Measurements from ENCODE around the gene B4GALNT1. TPM values are rescaled to one million over a fixed set of nuclear protein-coding genes. Genes with fewer than 3 reads are reported as not detected.

B4GALNT1 gene
- total and polyA plus RNA-seq, 9 of the 15 experiments (the other 6 are each of a cell fraction or from before 2014, with no cell fraction given), result 1.0 to 32.2 (median 9.8) TPM

DNA sequence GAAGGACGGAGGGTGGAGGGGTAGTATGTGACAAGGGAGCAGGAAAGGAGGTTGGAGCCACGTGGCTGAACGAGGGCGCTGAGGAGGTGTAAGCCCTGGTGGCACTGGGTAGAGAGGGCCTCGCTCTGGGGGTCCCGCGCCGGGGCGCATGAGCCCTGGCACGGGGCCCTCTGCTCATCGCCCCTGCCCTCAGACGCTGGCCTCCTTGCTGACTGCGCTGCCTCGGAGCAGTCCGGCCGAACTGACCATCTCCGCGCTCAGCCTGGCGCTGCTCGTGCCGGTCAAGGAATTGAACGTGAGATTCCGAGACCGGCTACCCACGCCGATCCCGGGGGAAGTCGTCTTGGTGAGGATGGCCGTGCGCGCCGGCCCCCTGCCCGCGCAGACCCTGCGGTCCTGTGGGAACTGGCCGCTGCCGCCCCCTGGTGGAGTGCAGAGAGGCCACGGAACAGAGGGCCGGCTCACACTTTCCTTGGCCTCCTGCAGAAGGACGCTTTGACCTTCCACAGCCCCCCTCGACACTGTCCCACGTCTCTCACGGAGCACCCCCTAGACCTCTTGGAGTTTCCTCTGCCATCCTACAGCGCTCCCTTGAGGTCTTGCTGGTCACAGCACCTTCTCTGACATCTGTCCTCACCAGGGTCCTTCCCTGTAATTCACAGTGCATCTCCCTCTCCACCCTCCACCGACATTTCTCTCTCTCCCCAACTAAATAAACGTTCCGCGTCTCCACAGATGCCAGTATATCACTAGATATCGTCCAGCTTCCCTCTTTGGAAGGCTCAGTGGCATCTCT is 11.3 kb downstream of the B4GALNT1 start:
- no peaks in the 10 kb centered on the region for H3K9me3 ChIP-seq (replicated peaks; ENCODE audit: control insufficient read depth, insufficient read depth, low read depth, low read length)
- intact Hi-C loops (cut with micrococcal nuclease), result loop anchor here (1.0 to 5.0 kb wide), 2 partner anchors 38 to 99 kb away; partner anchors contain the start of genes DDIT3 and MBD6
- POLR2A ChIA-PET, result interaction anchor here (0.9 to 1.4 kb wide), 5 partner anchors 9 to 105 kb away, joined by 3 to 5 read pairs (median 4); partner anchors contain the start of genes ARHGEF25, B4GALNT1 and DDIT3
- no peaks in the 10 kb centered on the region for H3K79me2 ChIP-seq (ENCODE audit: control insufficient read depth, insufficient read depth, low read length)
- in situ Hi-C loops (cut with MboI), result no loop called here
- H3K4me3 ChIP-seq, result peak overlapping the region; percentile 30
- H3K27me3 ChIP-seq (ENCODE audit: control insufficient read depth in 2 of 2, insufficient read depth in 2 of 2, low read length in 2 of 2), result no peaks in the 10 kb centered on the region
- ATAC-seq, result peak; percentile 93
- no peaks in the 10 kb centered on the region for H4K20me1 ChIP-seq (replicated peaks; ENCODE audit: control insufficient read depth, insufficient read depth, low read length)
- CTCF ChIA-PET (ENCODE audit: low intra/inter-chr PET ratio), result interaction anchor here (0.7 to 2.7 kb wide), 2 partner anchors 11 to 39 kb away, joined by 3 to 36 read pairs; no protein-coding TSS in a partner anchor
- peak overlapping the region; percentile 27 to 90; a peak in 3 of 4 replicates for H3K9ac ChIP-seq (ENCODE audit: insufficient read depth in 1 of 2, low read depth in 2 of 2, low read length in 2 of 2)
- H2AFZ ChIP-seq (ENCODE audit: low read depth, low read length), result peak overlapping the region; percentile 94
- no TSS peak for BruUV-seq (replicated peaks)
- H3K36me3 ChIP-seq (ENCODE audit: control insufficient read depth, insufficient read depth, low read length), result peaks cover 9% of the 10 kb centered on the region; the same call in 1 of the 3 replicates
- FAIRE-seq, result peak; percentile 91
- no peaks in the 10 kb centered on the region for H3K9me1 ChIP-seq (ENCODE audit: control insufficient read depth, insufficient read depth, low read length)
- WGBS (ENCODE audit: insufficient coverage, low coverage, missing lambda C conversion rate), result 5% methylated on average over 39 of the region's 49 CpGs
- H3K4me1 ChIP-seq (replicated peaks in 1 of 2; ENCODE audit: control insufficient read depth in 2 of 2, insufficient read depth in 2 of 2, low read length in 2 of 2), result peaks cover 27 to 41% of the 10 kb centered on the region in 2 experiments
- no peak overlapping the region for H3K27ac ChIP-seq (ENCODE audit: extremely low read depth, low read depth, low read length)
- DNase-seq (ENCODE audit: extremely low read depth in 1 of 4, low spot score in 3 of 4), result peak; percentile 75 to 87 (median 86)
- H3K4me2 ChIP-seq (ENCODE audit: insufficient read depth, low read length), result peak overlapping the region; percentile 76
- TF ChIP-seq HDAC3 (IDR thresholded peaks at IDR 0.05; ENCODE audit: borderline replicate concordance, partially characterized antibody) (no peak), SMAD3 (CRISPR knock-in tag; conservative IDR thresholded peaks at IDR 0.05) (no peak), ZKSCAN1 (IDR thresholded peaks at IDR 0.05; ENCODE audit: low read depth, low read length) (no peak), IRF1 (CRISPR knock-in tag; IDR thresholded peaks at IDR 0.05; ENCODE audit: borderline replicate concordance) (no peak), TCF7L2 (IDR thresholded peaks at IDR 0.05; ENCODE audit: low read depth, low read length) (no peak), STAG1 (CRISPR knock-in tag; IDR thresholded peaks at IDR 0.05; ENCODE audit: borderline replicate concordance) (peak; percentile 56; the same call in 1 of the 2 replicates), ZNF778 (CRISPR knock-in tag; IDR thresholded peaks at IDR 0.05) (no peak), PHTF2 (CRISPR knock-in tag; IDR thresholded peaks at IDR 0.05) (no peak), JUN (IDR thresholded peaks at IDR 0.05; ENCODE audit: borderline replicate concordance, low read depth, low read length) (no peak), JUN (CRISPR knock-in tag; IDR thresholded peaks at IDR 0.05; ENCODE audit: borderline replicate concordance) (no peak), SNRNP70 (optimal IDR thresholded peaks at IDR 0.05; ENCODE audit: low read depth, low read length) (no peak), XRCC3 (IDR thresholded peaks at IDR 0.05) (no peak), NUFIP1 (IDR thresholded peaks at IDR 0.05; ENCODE audit: partially characterized antibody) (no peak), EWSR1 (IDR thresholded peaks at IDR 0.05; ENCODE audit: borderline replicate concordance, low read depth, partially characterized antibody) (no peak), ASH1L (IDR thresholded peaks at IDR 0.05; ENCODE audit: borderline replicate concordance, low read depth, partially characterized antibody) (no peak)
- TF ChIP-seq, protein P1, sequence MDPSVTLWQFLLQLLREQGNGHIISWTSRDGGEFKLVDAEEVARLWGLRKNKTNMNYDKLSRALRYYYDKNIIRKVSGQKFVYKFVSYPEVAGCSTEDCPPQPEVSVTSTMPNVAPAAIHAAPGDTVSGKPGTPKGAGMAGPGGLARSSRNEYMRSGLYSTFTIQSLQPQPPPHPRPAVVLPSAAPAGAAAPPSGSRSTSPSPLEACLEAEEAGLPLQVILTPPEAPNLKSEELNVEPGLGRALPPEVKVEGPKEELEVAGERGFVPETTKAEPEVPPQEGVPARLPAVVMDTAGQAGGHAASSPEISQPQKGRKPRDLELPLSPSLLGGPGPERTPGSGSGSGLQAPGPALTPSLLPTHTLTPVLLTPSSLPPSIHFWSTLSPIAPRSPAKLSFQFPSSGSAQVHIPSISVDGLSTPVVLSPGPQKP (CRISPR knock-in tag; IDR thresholded peaks at IDR 0.05), result no peak
